Hematopoietic multipotent progenitor cell (in vitro differentiated cells): ENCODE data around the gene NAGK. TPM values are rescaled to one million over a fixed set of nuclear protein-coding genes. Genes with fewer than 3 reads are reported as not detected.
"Not testable (repeated sequence)": the region's sequence is repeated elsewhere in the genome, so short reads cannot be mapped to it uniquely, and the experiment has no call there.

Experiments used
- DNase-seq, 3 donors: peaks; one replicate each; pipeline ENCODE4 v3.0.0-alpha.2; 2011 to 2015; ENCODE audit warnings: low read depth in 2 of 3, low spot score in 2 of 3
- total RNA-seq: library from RNA; depleted of rRNA; stranded (reverse); fragments of >200 nt; gene quantifications from one replicate; pipeline ENCODE4 v1.2.3, GENCODE V29; 2012

The NAGK gene
- total RNA-seq, 1 donor: 58.7 TPM

DNA sequence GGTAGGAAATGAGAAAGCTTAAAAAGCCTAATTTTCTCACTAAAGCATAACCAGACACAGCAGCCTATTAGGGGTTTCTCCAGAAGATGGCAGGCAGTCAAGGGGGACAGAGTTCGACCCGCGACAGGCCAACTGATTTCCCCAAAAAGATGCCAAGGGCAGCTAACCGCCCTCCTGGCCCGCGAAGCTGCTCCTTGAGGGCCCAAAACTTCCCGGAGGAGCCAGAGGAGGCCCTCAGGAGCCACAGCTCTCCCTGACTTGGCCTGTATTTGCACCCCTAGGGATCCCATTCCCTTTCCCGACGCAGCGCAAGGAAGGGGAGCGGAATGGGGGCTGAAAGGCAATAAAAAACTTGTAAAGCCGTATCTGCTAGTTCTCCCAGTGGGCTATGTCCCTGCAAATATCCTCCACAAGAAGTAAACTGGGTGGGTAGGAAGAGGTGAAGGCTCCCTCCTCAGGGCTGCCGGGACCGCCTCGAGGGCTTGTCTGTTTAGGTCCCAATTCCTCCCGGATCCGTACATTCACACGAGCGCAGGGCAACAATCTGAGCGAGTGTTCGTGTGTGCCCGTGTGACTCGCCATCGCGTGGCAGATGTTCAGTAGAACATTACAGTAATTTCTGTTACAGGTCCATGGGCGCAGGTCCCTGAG, 756 bp upstream of the NAGK start:
- peak in 1 of 3 donors; percentile 47 for DNase-seq

- DNase-seq: no peak
Observed at GRCh38 chr2:71069376-71069775, 928 bp downstream of the NAGK start.

GRCh38 chr2:71070294-71071093, 2.0 kb downstream of the NAGK start:
- DNase-seq: peak in 1 of 3 donors; percentile 17

- DNase-seq: peak in 2 of 3 donors; percentile 89 to 98
Observed at GRCh38 chr2:71071681-71072398, 3.4 kb downstream of the NAGK start.

GRCh38 chr2:71072492-71072891, 4.0 kb downstream of the NAGK start:
- no peak for DNase-seq

- DNase-seq: no peak
Observed at GRCh38 chr2:71073475-71073874, 5.0 kb downstream of the NAGK start.

DNA sequence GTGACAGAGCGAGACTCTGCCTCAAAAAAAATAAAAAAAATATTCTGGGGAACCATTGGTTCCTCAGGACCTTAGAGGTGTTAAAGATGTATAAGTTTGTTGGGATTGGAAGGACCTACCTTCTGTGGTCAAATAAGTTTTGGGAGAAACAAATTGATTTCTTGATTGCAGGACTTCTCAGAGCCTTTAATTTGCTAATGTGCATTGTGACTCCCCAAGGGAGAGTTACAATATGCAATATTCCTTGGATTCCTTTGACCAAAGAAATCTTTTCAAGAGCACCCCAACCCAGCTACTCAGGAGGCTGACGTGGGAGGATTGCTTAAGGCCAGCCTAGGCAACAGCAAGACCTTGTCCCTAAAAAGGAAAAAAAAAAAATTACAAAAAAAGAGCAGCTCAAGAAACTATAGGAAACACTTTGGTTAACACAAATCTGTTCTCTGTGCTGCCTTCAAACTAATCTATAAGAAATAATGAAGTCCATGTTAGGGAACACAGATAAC, 6.5 kb downstream of the NAGK start:
- DNase-seq: no peak

DNA sequence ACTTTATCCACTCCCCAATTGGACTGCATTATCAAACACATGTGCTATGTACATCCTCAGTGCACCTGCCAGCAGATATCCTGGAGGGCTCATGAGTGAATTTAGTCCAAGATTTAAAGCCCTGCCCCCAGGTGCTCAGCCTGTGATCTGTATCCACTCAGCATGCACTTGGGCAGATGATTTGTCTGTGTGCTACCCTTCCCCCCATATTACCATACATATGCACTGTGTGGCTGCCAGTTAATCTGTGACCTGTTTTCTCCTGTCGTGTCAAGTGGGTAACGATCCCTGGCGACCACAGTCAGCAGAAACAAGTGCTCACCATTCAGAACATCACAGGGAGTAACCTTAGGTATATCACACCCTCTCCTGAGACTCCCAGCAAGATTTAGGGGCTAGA, 10.2 kb downstream of the NAGK start:
- no peak for DNase-seq

- no peak for DNase-seq
Observed at GRCh38 chr2:71082402-71083252, 14.2 kb downstream of the NAGK start.

DNA sequence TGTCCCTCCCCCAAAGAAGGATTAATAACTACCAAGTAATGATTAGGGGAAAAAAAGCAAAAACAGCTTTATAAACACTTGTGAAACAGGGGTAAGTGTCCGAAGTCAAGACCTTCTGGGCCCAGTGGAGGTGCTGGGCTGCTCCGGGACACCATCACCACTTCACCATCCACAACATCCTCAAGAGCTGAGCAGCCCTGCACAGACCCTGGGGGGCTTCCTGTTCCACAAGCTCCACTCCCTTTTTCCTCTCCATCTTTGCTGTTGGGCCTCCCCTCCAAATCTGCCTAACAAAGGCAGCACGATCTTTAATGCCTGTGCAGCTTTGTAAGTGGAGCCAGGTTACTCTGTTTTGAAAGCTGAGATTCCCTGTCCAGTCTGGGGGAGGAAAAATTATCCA, 14.8 kb downstream of the NAGK start:
- not testable (repeated sequence) for DNase-seq

- peak in 1 of 3 donors; percentile 66 for DNase-seq
Observed at GRCh38 chr2:71083752-71084312, 15.4 kb downstream of the NAGK start.

DNA sequence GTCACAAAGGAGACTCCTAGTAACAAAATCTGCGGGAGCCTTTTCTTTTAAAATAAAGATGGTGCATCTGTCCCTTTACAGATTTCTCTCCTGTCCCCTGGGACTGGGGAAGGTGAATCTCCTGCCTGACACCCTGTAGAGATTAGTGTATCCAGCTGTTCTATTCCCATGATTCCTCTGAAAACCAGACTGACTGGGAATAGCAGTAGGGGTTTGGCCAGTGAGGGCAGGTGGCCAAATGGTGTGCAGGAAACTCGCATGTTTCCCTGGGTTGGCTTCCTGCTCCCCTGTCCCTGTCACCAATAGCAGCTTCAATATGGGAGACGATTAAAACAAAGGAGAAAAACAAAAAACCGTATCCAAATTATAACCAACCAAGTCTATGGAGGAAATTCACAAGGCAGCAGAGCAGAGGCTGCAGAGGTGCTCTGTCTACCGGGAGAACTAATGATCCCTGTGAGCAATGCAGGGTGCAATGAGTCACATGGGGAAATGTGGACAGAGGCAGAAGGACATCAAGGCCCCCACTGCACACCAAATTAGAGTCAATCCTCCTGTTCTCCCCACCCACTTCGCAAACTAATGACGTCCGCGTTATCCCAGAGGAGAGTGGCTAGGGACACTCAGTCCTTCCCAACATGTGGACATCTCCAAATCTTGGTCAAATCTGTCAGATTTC, 17.0 kb downstream of the NAGK start:
- DNase-seq: not testable (repeated sequence)

DNA sequence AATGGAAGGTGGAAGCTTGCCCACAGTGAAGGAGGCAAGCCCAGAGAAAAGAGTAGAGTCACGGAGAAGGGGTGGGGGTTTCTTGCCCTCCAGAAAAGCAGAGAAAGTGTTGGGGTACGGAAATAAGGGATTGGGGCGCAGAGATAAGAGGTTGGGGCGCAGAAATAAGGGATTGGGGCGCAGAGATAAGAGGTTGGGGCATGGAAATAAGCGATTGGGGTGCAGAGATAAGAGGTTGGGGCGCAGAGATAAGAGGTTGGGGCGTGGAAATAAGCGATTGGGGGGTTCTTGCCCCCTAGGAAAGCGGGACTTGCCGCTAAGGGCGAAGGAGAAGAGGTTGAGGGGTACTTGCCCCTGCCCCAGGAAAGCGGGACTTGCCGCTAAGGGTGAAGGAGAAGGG, 21.0 kb downstream of the NAGK start:
- not testable (repeated sequence) for DNase-seq

GRCh38 chr2:71091808-71092207, 23.4 kb downstream of the NAGK start:
- DNase-seq: not testable (repeated sequence)

DNA sequence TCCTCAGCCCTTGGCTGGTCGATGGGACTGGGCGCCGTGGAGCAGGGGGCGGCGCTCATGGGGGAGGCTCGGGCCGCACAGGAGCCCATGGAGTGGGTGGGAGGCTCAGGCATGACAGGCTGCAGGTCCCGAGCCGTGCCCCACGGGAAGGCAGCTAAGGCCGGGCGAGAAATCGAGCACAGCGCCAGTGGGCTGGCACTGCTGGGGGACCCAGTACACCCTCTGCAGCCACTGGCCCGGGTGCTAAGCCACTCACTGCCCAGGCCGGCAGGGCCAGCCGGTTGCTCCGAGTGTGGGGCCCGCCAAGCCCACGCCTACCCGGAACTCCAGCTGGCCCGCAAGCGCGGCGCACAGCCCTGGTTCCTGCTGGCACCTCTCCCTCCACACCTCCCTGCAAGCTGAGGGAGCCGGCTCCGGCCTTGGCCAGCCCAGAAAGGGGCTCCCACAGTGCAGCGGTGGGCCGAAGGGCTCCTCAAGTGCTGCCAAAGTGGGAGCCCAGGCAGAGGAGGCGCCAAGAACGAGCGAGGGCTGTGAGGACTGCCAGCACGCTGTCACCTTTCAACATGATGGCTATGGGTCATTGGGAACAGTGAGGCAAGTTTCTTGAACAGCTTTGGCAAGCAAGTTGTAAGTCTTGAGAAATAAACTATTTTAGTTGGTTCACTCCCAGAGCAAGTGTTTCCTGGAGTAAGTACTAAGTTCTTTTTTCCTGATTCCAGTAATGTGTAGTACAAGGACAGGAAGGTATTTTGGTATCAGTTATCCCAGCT, 24.2 kb downstream of the NAGK start:
- DNase-seq: not testable (repeated sequence)

DNA sequence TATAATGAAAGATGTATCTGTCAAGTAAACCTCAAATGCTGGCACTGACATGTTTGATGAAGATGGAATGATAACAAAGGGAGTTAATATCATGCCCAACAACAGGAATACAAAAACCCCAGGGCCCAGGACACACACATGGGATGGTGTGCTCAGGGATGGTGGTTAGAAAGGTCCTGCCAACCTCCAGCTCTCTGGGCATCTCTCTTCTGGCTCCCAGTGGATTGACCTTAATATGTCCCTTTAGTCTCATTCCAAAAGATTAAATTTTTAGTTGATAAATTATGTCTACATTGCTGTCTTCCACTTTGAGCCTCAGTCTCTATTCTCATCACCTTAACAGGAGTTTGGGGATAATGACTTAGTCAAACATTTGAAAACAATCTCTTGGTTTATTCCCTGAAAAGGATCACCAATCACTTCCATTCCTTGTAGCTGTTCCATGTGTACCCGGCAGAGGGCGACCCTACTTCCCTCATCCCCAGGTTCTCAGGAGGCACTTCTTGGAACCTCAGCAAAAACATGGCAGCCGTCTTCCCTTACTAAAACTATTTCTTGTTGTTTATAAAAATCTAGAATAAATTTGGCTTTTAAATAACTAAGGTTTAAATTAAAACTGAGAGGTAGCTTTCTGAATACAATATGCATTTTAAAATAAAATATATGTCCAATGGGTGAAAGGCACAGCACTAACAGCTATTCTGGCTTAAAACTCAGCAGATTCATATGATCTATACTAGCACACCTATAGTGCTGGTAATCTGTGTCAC, 31.9 kb downstream of the NAGK start:
- peak in 2 of 3 donors; percentile 39 to 59 for DNase-seq

- peak in 2 of 3 donors; percentile 21 for DNase-seq
Observed at GRCh38 chr2:71101656-71102055, 33.2 kb downstream of the NAGK start.
